CD4-positive, alpha-beta T cell treated with Interleukin-6 at 100 ng/mL for 8 hours (primary cell): ENCODE data around the gene PCDHGA1.
"Not testable (repeated sequence)": the region's sequence is repeated elsewhere in the genome, so short reads cannot be mapped to it uniquely, and the experiment has no call there.

Experiments used
- DNase-seq: peaks from one replicate; pipeline ENCODE4 v3.0.0-alpha.2; 2020; ENCODE audit warnings: mixed read lengths, low spot score

The PCDHGA1 gene

DNA sequence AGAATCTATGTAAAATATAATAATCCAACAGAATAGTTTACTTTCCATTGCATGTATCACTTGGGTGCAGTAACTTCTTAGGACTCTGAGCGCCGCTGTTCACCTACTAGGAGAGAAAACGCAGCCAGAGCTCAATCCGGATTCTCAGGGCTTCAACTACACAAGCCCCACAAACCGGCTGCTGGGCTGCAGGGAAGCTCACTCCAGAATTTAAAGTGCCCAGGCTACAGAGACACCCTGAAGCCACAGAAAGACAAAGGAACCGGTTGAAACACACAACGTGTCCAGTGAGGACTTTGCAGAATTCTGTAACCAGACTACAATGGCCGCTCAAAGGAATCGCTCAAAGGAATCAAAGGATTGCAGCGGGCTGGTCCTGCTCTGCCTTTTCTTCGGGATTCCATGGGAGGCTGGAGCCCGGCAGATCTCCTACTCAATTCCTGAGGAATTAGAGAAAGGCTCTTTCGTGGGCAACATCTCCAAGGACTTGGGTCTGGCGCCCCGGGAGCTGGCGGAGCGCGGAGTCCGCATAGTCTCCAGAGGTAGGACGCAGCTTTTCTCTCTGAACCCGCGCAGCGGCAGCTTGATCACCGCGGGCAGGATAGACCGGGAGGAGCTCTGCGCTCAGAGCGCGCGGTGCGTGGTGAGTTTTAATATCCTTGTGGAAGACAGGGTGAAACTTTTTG, 82.7 kb downstream of the PCDHGA1 start, which contains the start of gene PCDHGA10:
TSS of gene PCDHGA10 (plus strand) at position 134 of the 686 bp plus-strand sequence. CDS start at position 323, 189 bp downstream.
- peak; percentile 53 for DNase-seq

DNA sequence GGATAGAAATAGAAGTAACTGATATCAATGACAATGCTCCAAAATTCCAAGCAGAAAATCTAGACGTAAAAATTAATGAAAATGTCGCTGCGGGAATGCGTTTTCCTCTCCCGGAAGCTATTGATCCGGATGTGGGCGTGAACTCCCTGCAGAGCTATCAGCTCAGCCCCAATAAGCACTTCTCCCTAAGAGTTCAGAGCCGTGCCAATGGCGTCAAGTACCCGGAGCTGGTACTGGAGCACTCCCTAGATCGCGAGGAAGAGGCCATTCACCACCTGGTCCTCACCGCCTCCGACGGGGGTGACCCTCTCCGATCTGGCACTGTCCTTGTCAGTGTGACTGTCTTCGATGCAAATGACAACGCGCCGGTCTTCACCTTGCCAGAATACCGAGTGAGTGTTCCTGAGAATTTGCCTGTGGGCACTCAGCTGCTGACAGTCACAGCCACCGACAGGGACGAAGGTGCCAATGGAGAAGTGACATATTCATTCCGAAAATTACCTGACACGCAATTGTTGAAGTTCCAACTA, 83.3 kb downstream of the PCDHGA1 start:
- no peak for DNase-seq

DNA sequence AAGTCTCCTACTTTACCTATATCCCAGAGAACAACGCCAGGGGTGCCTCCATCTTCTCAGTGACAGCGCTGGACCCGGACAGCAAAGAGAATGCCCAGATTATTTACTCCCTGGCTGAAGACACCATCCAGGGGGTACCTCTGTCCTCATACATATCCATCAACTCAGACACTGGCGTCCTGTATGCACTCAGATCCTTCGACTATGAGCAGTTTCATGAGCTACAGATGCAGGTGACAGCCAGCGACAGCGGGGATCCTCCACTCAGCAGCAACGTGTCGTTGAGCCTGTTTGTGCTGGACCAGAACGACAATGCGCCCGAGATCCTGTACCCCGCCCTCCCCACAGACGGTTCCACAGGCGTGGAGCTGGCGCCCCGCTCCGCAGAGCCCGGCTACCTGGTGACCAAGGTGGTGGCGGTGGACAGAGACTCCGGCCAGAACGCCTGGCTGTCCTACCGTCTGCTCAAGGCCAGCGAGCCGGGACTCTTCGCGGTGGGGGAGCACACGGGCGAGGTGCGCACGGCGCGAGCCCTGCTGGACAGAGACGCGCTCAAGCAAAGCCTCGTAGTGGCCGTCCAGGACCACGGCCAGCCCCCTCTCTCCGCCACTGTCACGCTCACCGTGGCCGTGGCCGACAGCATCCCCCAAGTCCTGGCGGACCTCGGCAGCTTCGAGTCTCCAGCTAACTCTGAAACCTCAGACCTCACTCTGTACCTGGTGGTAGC, 84.4 kb downstream of the PCDHGA1 start:
- DNase-seq, result not testable (repeated sequence)

DNA sequence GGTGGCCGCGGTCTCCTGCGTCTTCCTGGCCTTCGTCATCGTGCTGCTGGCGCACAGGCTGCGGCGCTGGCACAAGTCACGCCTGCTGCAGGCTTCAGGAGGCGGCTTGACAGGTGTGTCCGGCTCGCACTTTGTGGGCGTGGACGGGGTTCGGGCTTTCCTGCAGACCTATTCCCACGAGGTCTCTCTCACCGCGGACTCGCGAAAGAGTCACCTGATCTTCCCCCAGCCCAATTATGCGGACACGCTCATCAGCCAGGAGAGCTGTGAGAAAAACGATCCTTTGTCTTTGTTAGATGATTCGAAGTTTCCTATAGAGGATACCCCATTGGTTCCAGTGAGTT, 84.9 kb downstream of the PCDHGA1 start:
- not testable (repeated sequence) for DNase-seq

DNA sequence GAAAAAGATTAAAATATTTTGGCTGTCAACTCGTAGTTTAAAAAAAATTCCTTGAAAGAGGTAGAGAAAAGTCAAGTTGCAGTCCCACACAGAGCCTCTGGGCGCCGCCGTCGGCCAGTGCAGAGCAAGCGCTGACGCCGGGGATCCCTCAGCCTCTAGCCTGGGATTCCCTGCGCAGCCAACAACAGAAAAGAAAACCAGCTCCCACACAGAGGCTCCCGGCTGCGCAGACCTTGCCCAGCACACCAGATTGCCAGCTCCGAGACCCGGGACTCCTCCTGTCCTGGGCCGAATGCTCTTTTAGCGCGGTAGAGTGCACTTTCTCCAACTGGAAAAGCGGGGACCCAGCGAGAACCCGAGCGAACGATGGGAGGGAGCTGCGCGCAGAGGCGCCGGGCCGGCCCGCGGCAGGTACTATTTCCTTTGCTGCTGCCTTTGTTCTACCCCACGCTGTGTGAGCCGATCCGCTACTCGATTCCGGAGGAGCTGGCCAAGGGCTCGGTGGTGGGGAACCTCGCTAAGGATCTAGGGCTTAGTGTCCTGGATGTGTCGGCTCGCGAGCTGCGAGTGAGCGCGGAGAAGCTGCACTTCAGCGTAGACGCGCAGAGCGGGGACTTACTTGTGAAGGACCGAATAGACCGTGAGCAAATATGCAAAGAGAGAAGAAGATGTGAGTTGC, 87.3 kb downstream of the PCDHGA1 start, which contains the start of gene PCDHGB7:
TSS of gene PCDHGB7 (plus strand) at position 184 of the 679 bp plus-strand sequence. CDS start at position 367, 183 bp downstream.
- peak; percentile 13 for DNase-seq

DNA sequence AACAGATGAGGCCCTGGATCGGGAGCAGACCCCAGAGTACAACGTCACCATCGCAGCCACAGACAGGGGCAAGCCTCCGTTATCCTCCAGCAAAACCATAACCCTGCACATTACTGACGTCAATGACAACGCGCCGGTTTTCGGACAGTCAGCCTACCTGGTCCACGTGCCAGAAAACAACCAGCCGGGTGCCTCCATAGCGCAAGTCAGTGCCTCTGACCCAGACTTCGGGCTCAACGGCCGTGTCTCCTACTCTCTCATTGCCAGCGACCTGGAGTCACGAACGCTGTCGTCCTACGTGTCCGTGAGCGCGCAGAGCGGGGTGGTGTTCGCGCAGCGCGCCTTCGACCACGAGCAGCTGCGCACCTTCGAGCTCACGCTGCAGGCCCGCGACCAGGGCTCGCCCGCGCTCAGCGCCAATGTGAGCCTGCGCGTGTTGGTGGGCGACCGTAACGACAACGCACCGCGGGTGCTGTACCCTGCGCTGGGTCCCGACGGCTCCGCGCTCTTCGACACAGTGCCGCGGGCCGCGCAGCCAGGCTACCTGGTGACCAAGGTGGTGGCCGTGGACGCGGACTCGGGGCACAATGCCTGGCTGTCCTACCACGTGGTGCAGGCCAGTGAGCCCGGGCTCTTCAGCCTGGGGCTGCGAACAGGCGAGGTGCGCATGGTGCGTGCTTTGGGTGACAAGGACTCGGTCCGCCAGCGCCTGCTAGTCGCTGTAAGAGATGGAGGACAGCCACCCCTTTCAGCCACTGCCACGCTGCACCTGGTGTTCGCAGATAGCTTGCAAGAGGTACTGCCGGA, 89.0 kb downstream of the PCDHGA1 start:
- no peak for DNase-seq

DNA sequence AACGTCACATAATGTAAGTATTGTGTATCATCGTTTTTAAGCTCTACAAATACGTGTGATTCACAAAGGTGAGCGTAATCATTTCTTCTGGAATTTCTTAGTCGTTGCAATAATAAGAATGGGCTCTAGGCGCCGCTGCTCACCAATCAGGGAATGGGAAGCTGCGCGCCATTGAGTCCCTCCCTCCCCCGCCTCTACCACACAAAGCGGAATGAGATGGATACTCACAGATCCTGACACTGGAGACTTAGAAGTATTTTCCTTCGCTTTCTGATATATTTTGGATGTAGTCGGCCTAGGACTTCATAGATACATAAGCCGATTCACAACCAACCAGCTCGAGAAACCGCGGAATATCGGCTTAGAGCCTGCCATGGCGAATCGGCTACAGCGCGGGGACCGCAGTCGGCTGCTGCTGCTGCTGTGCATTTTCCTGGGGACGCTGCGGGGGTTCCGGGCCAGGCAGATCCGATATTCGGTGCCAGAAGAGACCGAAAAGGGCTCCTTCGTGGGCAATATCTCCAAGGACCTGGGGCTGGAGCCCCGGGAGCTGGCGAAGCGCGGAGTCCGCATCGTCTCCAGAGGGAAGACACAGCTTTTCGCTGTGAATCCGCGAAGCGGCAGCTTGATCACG, 90.7 kb downstream of the PCDHGA1 start, which contains the start of gene PCDHGA11:
TSS of gene PCDHGA11 (plus strand) at position 197 of the 634 bp plus-strand sequence. CDS start at position 374, 177 bp downstream.
- peak; percentile 8 for DNase-seq

DNA sequence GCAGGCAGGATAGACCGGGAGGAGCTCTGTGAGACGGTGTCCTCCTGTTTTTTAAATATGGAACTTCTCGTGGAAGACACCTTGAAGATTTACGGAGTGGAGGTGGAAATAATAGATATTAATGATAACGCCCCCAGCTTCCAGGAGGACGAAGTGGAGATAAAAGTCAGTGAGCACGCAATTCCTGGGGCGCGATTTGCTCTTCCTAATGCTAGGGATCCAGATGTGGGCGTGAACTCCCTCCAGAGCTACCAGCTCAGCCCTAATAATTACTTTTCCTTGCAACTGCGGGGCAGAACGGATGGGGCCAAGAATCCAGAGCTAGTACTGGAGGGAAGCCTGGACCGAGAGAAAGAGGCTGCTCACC, 91.2 kb downstream of the PCDHGA1 start:
- DNase-seq, result no peak

DNA sequence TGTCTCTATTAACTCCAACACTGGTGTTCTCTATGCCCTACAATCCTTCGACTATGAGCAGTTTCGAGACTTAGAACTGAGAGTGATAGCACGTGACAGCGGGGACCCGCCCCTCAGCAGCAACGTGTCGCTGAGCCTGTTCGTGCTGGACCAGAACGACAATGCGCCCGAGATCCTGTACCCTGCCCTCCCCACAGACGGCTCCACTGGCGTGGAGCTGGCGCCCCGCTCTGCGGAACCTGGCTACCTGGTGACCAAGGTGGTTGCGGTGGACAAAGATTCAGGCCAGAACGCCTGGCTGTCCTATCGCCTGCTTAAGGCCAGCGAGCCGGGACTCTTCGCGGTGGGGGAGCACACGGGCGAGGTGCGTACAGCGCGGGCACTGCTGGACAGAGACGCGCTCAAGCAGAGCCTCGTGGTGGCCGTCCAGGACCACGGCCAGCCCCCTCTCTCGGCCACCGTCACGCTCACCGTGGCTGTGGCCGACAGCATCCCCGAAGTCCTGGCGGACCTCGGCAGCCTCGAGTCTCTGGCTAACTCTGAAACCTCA, 92.5 kb downstream of the PCDHGA1 start:
- DNase-seq, result no peak

DNA sequence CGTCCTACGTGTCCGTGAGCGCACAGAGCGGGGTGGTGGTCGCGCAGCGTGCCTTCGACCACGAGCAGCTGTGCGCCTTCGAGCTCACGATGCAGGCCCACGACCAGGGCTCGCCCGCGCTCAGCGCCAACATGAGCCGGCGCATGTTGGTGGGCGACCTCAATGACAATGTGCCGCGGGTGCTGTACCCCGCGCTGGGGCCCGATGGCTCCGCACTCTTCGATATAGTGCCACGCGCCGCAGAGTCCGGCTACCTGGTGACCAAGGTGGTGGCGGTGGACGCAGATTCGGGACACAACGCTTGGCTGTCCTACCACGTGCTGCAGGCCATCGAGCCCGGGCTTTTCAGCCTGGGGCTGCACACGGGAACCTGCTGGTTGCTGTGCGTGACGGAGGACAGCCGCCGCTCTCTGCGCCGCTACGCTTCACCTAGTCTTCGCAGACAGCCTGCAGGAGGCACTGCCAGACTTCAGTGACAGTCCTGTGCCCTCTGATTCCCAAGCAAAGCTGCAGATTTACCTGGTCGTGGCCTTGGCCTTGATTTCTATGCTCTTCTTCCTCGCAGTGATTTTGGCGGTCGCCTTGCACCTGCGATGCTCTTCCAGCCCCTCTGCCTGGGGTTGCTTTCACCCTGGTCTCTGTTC, 97.6 kb downstream of the PCDHGA1 start:
- no peak for DNase-seq

DNA sequence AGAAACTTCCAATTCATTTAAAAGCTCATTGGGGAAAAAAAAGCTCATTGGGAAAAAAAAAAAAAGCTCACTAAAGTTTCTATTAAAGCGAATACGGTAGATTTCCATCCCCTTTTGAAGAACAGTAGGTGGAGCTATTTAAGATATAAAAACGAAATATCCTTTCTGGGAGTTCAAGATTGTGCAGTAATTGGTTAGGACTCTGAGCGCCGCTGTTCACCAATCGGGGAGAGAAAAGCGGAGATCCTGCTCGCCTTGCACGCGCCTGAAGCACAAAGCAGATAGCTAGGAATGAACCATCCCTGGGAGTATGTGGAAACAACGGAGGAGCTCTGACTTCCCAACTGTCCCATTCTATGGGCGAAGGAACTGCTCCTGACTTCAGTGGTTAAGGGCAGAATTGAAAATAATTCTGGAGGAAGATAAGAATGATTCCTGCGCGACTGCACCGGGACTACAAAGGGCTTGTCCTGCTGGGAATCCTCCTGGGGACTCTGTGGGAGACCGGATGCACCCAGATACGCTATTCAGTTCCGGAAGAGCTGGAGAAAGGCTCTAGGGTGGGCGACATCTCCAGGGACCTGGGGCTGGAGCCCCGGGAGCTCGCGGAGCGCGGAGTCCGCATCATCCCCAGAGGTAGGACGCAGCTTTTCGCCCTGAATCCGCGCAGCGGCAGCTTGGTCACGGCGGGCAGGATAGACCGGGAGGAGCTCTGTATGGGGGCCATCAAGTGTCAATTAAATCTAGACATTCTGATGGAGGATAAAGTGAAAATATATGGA, 100.2 kb downstream of the PCDHGA1 start, which contains the start of gene PCDHGA12:
TSS of gene PCDHGA12 (plus strand) at position 176 of the 782 bp plus-strand sequence. CDS start at position 429, 253 bp downstream.
- DNase-seq, result no peak

DNA sequence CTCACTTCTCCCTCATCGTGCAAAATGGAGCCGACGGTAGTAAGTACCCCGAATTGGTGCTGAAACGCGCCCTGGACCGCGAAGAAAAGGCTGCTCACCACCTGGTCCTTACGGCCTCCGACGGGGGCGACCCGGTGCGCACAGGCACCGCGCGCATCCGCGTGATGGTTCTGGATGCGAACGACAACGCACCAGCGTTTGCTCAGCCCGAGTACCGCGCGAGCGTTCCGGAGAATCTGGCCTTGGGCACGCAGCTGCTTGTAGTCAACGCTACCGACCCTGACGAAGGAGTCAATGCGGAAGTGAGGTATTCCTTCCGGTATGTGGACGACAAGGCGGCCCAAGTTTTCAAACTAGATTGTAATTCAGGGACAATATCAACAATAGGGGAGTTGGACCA, 101.0 kb downstream of the PCDHGA1 start:
- DNase-seq, result no peak

DNA sequence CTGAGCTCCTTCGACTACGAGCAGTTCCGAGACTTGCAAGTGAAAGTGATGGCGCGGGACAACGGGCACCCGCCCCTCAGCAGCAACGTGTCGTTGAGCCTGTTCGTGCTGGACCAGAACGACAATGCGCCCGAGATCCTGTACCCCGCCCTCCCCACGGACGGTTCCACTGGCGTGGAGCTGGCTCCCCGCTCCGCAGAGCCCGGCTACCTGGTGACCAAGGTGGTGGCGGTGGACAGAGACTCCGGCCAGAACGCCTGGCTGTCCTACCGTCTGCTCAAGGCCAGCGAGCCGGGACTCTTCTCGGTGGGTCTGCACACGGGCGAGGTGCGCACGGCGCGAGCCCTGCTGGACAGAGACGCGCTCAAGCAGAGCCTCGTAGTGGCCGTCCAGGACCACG, 102.0 kb downstream of the PCDHGA1 start:
- DNase-seq, result not testable (repeated sequence)

DNA sequence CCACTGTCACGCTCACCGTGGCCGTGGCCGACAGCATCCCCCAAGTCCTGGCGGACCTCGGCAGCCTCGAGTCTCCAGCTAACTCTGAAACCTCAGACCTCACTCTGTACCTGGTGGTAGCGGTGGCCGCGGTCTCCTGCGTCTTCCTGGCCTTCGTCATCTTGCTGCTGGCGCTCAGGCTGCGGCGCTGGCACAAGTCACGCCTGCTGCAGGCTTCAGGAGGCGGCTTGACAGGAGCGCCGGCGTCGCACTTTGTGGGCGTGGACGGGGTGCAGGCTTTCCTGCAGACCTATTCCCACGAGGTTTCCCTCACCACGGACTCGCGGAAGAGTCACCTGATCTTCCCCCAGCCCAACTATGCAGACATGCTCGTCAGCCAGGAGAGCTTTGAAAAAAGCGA, 102.4 kb downstream of the PCDHGA1 start:
- not testable (repeated sequence) for DNase-seq

DNA sequence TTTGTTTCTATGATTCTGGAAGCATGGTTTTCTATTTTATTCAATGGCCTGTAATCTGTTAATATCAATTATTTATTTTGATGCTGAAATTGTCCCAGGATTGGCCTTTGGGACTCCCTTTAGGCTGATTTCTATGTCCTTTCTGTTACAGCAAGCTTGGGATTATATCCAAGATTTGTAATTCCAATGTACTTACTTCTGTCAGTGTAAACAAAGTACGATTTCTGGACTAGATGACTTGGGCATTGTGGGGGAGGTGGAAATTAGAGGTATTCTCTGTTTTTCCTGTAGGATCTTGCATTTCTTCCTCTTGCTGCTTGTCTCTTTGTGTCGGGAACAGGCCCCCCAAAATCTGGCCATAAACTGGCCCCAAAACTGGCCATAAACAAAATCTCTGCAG, 103.7 kb downstream of the PCDHGA1 start:
- no peak for DNase-seq

DNA sequence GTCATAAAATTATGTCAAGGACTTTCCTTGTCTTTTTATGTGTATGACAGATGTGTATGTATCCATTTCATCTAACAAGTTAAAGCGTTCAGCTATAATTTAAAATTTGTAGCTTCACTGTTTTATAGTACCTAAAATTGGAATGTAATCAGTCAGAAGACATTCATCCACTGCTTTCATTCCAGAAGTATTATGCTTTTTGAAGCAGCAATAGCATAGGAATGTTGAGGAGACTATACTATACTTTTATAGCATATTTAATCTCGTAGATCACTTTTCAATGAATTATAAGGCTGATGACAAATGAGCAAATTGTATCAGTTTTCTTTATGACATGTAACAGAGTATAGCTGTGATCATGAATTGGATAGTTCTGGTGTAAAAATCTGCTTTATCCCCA, 106.9 kb downstream of the PCDHGA1 start:
- DNase-seq, result no peak

DNA sequence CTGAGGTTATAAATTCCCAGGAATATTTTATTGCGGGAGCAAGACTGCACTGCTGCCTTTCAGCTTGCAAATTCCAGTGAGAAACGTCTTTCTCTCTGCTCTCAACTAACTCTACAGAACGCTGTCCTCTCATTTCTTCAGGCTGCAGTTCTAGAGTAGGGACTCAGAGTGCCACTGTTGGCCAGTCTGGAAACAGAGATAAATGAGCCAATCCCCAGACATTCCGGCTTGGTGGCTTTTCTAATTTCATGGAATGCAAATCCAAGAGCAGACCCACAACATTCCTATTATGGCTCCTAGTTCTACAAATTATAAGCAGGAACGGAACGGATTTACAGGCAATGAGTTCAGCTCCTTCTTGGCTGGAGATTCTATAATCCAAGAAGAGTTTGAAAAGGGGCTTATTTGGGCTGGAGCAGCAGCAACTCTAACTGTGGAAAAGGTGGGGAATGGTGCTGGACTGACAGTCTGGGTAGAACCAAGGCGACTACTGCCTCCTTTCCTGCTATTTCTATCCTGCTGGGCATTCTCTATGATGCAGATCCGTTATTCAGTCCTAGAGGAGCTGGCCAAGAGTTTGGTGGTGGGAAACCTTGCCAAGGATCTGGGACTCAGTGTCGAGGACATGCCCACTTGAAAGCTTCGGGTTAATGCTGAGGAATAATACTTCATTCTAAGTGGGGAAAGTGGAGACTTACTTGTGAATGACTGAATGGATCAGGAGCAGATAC, 109.3 kb downstream of the PCDHGA1 start:
- DNase-seq, result no peak

DNA sequence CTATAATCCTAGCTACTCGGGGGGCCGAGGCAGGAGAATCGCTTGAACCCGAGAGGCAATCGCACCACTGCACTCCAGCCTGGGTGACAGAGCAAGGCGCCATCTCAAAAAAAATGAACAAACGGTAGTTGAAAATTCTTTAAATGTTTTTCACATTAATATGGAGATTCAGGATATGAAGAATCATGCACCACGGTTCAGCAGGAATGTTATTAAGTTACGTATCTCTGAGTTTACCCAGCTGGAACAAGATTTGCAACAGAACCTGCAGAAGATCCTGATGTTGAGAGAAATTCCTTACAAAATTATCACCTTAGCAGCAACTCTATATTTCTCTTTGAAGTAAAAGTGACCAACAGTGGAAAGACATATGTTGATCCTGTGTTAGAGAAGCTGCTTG, 110.0 kb downstream of the PCDHGA1 start:
- no peak for DNase-seq
